Caco-2 (cell line): Measurements from ENCODE around the gene LRRN3. TPM values are rescaled to one million over a fixed set of nuclear protein-coding genes. Genes with fewer than 3 reads are reported as not detected.

ENCODE experiments used
- BruUV-seq: library from RNA; stranded (reverse); fragments of 400-500 nt; replicated peaks from 2 replicates; lab custom pipeline; 2021; lab: Mats Ljungman, UMichigan
- CTCF ChIA-PET: fragments of 300-600 bp; sonication (Branson Sonifier 250); formaldehyde crosslinking; loops from one replicate; lab custom pipeline; 2022; ENCODE audit warnings: antibody characterized with exemption; lab: Charles Lee
- POLR2A ChIA-PET: fragments of 300-600 bp; sonication (Branson Sonifier 250); formaldehyde crosslinking; loops from one replicate; lab custom pipeline; 2022; ENCODE audit warnings: antibody characterized with exemption; lab: Charles Lee
- DNase-seq, 2 experiments: peaks; one replicate each; pipeline versions ENCODE4 v3.0.0 to v3.0.0-alpha.2; 2020 to 2022
- H3K27me3 ChIP-seq: replicated peaks from 2 replicates; pipeline ENCODE4 v1.6.0; 2011; ENCODE audit warnings: low read length; ENCODE audit not compliant: control insufficient read depth, insufficient read depth
- H3K36me3 ChIP-seq: 2 replicates; pipeline ENCODE4 v1.5.1; 2011; ENCODE audit warnings: low read length; ENCODE audit not compliant: control insufficient read depth, insufficient read depth
- H3K4me1 ChIP-seq: fragments of 250-450 bp; sonication (Bioruptor Pico); 2 replicates; pipeline ENCODE4 v1.5.1; 2020; ENCODE audit warnings: mild to moderate bottlenecking
- H3K4me3 ChIP-seq: 2 replicates; pipeline ENCODE4 v1.5.1; 2011; ENCODE audit warnings: low read depth, mild to moderate bottlenecking, control low read depth, low read length
- H3K9me3 ChIP-seq: fragments of 250-450 bp; sonication (Bioruptor Pico); 2 replicates; pipeline ENCODE4 v1.5.1; 2020; ENCODE audit warnings: mild to moderate bottlenecking, moderate library complexity
- H3K27ac Mint-ChIP-seq: one replicate; pipeline ENCODE4 v1.8.0; 2022; ENCODE audit warnings: mixed read lengths; ENCODE audit not compliant: unreplicated experiment
- H3K27me3 Mint-ChIP-seq: one replicate; pipeline ENCODE4 v1.8.0; 2022; ENCODE audit warnings: mixed read lengths; ENCODE audit not compliant: insufficient read depth, unreplicated experiment
- H3K36me3 Mint-ChIP-seq: one replicate; pipeline ENCODE4 v1.8.0; 2022; ENCODE audit warnings: mild to moderate bottlenecking, mixed read lengths; ENCODE audit not compliant: insufficient read depth, unreplicated experiment
- H3K4me1 Mint-ChIP-seq: one replicate; pipeline ENCODE4 v1.8.0; 2022; ENCODE audit warnings: low read depth, mixed read lengths; ENCODE audit not compliant: unreplicated experiment
- H3K4me3 Mint-ChIP-seq: one replicate; pipeline ENCODE4 v1.8.0; 2022; ENCODE audit warnings: mild to moderate bottlenecking, moderate library complexity, mixed read lengths; ENCODE audit not compliant: unreplicated experiment
- H3K9me3 Mint-ChIP-seq: one replicate; pipeline ENCODE4 v1.8.0; 2022; ENCODE audit warnings: mixed read lengths; ENCODE audit not compliant: unreplicated experiment
- CTCF ChIP-seq, 2 experiments: fragments of 200-600 bp in 1 of 2; IDR thresholded peaks; 1 replicate in 1 of 2; 2 replicates in 1 of 2; pipeline versions ENCODE4 v1.5.1 to v1.8.0; 2011 to 2022; ENCODE audit warnings: antibody characterized with exemption in 1 of 2, control low read depth in 1 of 2, inconsistent platforms in 1 of 2, low read depth in 1 of 2, low read length in 1 of 2, mild to moderate bottlenecking in 1 of 2, moderate library complexity in 1 of 2; ENCODE audit not compliant: insufficient read depth in 1 of 2, severe bottlenecking in 1 of 2, unreplicated experiment in 1 of 2
- intact Hi-C: fragments of 100-400 bp; cut with micrococcal nuclease; formaldehyde crosslinking; loops from one replicate; pipeline ENCODE4 v1.10.0; 2022; ENCODE audit not compliant: unreplicated experiment
- total RNA-seq: library from RNA; stranded (reverse); gene quantifications from 2 replicates; pipeline ENCODE4 v1.2.3, GENCODE V29; 2022

LRRN3 gene
- total RNA-seq, 1 experiment from 2014 or later: 0.68 TPM

GRCh38 chr7:111105269-111105668, 14.3 kb downstream of the LRRN3 start:
- POLR2A ChIA-PET: no interaction called here
- DNase-seq: no peak
- H3K9me3 ChIP-seq: no peaks in the 10 kb centered on the region; the same call in 1 of the 2 replicates
- H3K36me3 Mint-ChIP-seq: no peaks in the 10 kb centered on the region
- H3K36me3 ChIP-seq: no peaks in the 10 kb centered on the region
- H3K4me1 Mint-ChIP-seq: no peaks in the 10 kb centered on the region
- H3K4me3 ChIP-seq: no peak overlapping the region
- no peaks in the 10 kb centered on the region for H3K27me3 ChIP-seq
- CTCF ChIA-PET: no interaction called here
- no TSS peak for BruUV-seq
- no peak overlapping the region for H3K4me3 Mint-ChIP-seq
- H3K9me3 Mint-ChIP-seq: no peaks in the 10 kb centered on the region
- no peak for TF ChIP-seq CTCF (IDR thresholded peaks at IDR 0.05; ENCODE audit: insufficient read depth in 1 of 2, low read depth in 1 of 2, low read length in 1 of 2, severe bottlenecking in 1 of 2, unreplicated experiment in 1 of 2)
- no peaks in the 10 kb centered on the region for H3K4me1 ChIP-seq
- H3K27me3 Mint-ChIP-seq: no peaks in the 10 kb centered on the region
- no peak overlapping the region for H3K27ac Mint-ChIP-seq
- intact Hi-C loops: no loop called here

- H3K4me3 ChIP-seq: no peak overlapping the region
- H3K9me3 ChIP-seq: no peaks in the 10 kb centered on the region
- H3K4me1 ChIP-seq: no peaks in the 10 kb centered on the region
- Mint-ChIP-seq H3K27me3 (no peaks in the 10 kb centered on the region), H3K9me3 (peaks cover 9% of the 10 kb centered on the region), H3K36me3 (no peaks in the 10 kb centered on the region), H3K4me3 (no peak overlapping the region), H3K27ac (no peak overlapping the region), H3K4me1 (no peaks in the 10 kb centered on the region)
- no peak for TF ChIP-seq CTCF (IDR thresholded peaks at IDR 0.05; ENCODE audit: insufficient read depth in 1 of 2, low read depth in 1 of 2, low read length in 1 of 2, severe bottlenecking in 1 of 2, unreplicated experiment in 1 of 2)
- H3K27me3 ChIP-seq: no peaks in the 10 kb centered on the region
- intact Hi-C loops: no loop called here
- no TSS peak for BruUV-seq
- DNase-seq: no peak
- no peaks in the 10 kb centered on the region for H3K36me3 ChIP-seq
- ChIA-PET CTCF (no interaction called here), POLR2A (no interaction called here)
Observed at GRCh38 chr7:111107579-111107978, 16.7 kb downstream of the LRRN3 start.

GRCh38 chr7:111108000-111108399, 17.1 kb downstream of the LRRN3 start:
- TF ChIP-seq CTCF (IDR thresholded peaks at IDR 0.05; ENCODE audit: insufficient read depth in 1 of 2, low read depth in 1 of 2, low read length in 1 of 2, severe bottlenecking in 1 of 2, unreplicated experiment in 1 of 2): no peak
- intact Hi-C loops: no loop called here
- DNase-seq: no peak
- H3K27me3 Mint-ChIP-seq: no peaks in the 10 kb centered on the region
- Histone ChIP-seq H3K27me3 (no peaks in the 10 kb centered on the region), H3K36me3 (no peaks in the 10 kb centered on the region), H3K4me3 (no peak overlapping the region), H3K4me1 (peaks cover under 1% of the 10 kb centered on the region; the same call in 1 of the 2 replicates), H3K9me3 (no peaks in the 10 kb centered on the region)
- H3K27ac Mint-ChIP-seq: no peak overlapping the region
- no peaks in the 10 kb centered on the region for H3K4me1 Mint-ChIP-seq
- no peak overlapping the region for H3K4me3 Mint-ChIP-seq
- no TSS peak for BruUV-seq
- H3K36me3 Mint-ChIP-seq: no peaks in the 10 kb centered on the region
- CTCF ChIA-PET: no interaction called here
- H3K9me3 Mint-ChIP-seq: peaks cover 9% of the 10 kb centered on the region
- POLR2A ChIA-PET: no interaction called here
